22Rv1 (cell line): Measurements from ENCODE around the gene PHACTR1.

Experiments used
- ZFX ChIP-seq: fragments of 450-650 bp; IDR thresholded peaks from 2 replicates; pipeline ENCODE4 v1.6.1; 2017; ENCODE audit warnings: antibody characterized with exemption, borderline replicate concordance
- TF ChIP-seq, protein P1 (sequence below): fragments of 450-650 bp; IDR thresholded peaks from 2 replicates; pipeline ENCODE4 v1.5.1; 2017; ENCODE audit warnings: mild to moderate bottlenecking

GRCh38 chr6:13250703-13251102, 534.1 kb downstream of the PHACTR1 start:
- TF ChIP-seq, protein P1, sequence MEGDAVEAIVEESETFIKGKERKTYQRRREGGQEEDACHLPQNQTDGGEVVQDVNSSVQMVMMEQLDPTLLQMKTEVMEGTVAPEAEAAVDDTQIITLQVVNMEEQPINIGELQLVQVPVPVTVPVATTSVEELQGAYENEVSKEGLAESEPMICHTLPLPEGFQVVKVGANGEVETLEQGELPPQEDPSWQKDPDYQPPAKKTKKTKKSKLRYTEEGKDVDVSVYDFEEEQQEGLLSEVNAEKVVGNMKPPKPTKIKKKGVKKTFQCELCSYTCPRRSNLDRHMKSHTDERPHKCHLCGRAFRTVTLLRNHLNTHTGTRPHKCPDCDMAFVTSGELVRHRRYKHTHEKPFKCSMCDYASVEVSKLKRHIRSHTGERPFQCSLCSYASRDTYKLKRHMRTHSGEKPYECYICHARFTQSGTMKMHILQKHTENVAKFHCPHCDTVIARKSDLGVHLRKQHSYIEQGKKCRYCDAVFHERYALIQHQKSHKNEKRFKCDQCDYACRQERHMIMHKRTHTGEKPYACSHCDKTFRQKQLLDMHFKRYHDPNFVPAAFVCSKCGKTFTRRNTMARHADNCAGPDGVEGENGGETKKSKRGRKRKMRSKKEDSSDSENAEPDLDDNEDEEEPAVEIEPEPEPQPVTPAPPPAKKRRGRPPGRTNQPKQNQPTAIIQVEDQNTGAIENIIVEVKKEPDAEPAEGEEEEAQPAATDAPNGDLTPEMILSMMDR: no peak
- no peak for TF ChIP-seq ZFX
